ENCODE results near the gene MICAL3.
"Not testable (repeated sequence)": the region's sequence is repeated elsewhere in the genome, so short reads cannot be mapped to it uniquely, and the experiment has no call there.

The MICAL3 gene

GRCh38 chr22:17767233-17768065 lies 256.9 kb downstream of the MICAL3 start:
- DNase-seq: no peak
- intact Hi-C loops (cut with DNase I): no loop called here

- intact Hi-C loops (cut with DNase I); DNase-seq: not testable (repeated sequence)
These were observed 259.5 kb downstream of the MICAL3 start for GRCh38 chr22:17764852-17765251.

GRCh38 chr22:17764036-17764435 lies 260.3 kb downstream of the MICAL3 start:
- peak in 1 of 10 donors; percentile 59 for DNase-seq
- intact Hi-C loops (cut with DNase I): no loop called here

GRCh38 chr22:17763442-17763841 lies 260.9 kb downstream of the MICAL3 start:
- DNase-seq; intact Hi-C loops (cut with DNase I): not testable (repeated sequence)

GRCh38 chr22:17761138-17761488 lies 263.2 kb downstream of the MICAL3 start:
- no peak for DNase-seq
- intact Hi-C loops (cut with DNase I): no loop called here

- peak in 3 of 10 donors; percentile 50 to 67 (median 66) for DNase-seq
- intact Hi-C loops (cut with DNase I): no loop called here
These were observed 270.0 kb downstream of the MICAL3 start for GRCh38 chr22:17754233-17754925.

GRCh38 chr22:17753401-17753989 lies 270.9 kb downstream of the MICAL3 start:
- intact Hi-C loops (cut with DNase I): no loop called here
- peak in 3 of 10 donors; percentile 30 to 47 (median 33) for DNase-seq

- intact Hi-C loops (cut with DNase I): no loop called here
- DNase-seq: peak in 1 of 10 donors; percentile 78
These were observed 272.8 kb downstream of the MICAL3 start for GRCh38 chr22:17751596-17751995.

- intact Hi-C loops (cut with DNase I): loop anchor here (10.0 kb wide), 1 partner anchor 325 kb away; the partner anchor contains the start of gene PEX26
- DNase-seq: peak in 2 of 10 donors; percentile 73 to 74
These were observed 274.6 kb downstream of the MICAL3 start for GRCh38 chr22:17749605-17750395.

GRCh38 chr22:17748555-17749353 lies 275.6 kb downstream of the MICAL3 start:
- intact Hi-C loops (cut with DNase I): loop anchor here (10.0 kb wide), 1 partner anchor 326 kb away; the partner anchor contains the start of gene PEX26
- peak in 2 of 10 donors; percentile 71 to 74 for DNase-seq

GRCh38 chr22:17746916-17747315 lies 277.4 kb downstream of the MICAL3 start:
- intact Hi-C loops (cut with DNase I): loop anchor here (10.0 kb wide), 1 partner anchor 328 kb away; the partner anchor contains the start of gene PEX26

GRCh38 chr22:17744430-17744829 lies 279.9 kb downstream of the MICAL3 start:
- DNase-seq: peak in 2 of 10 donors; percentile 58 to 77
- intact Hi-C loops (cut with DNase I): loop anchor here (10.0 kb wide), 1 partner anchor 330 kb away; the partner anchor contains the start of gene PEX26

More at GRCh38 chr22:17746916-17747315, 277.4 kb downstream of the MICAL3 start:
- DNase-seq: peak in 2 of 10 donors; percentile 70 to 74

- DNase-seq: peak in 2 of 10 donors; percentile 83 to 86
- intact Hi-C loops (cut with DNase I): loop anchor here (10.0 kb wide), 1 partner anchor 331 kb away; the partner anchor contains the start of gene PEX26
These were observed 280.5 kb downstream of the MICAL3 start for GRCh38 chr22:17743661-17744411.

GRCh38 chr22:17742527-17742902 lies 281.8 kb downstream of the MICAL3 start:
- DNase-seq: peak; percentile 59 to 97 (median 82)
- intact Hi-C loops (cut with DNase I): loop anchor here (10.0 kb wide), 1 partner anchor 332 kb away; the partner anchor contains the start of gene PEX26

- DNase-seq: peak in 2 of 10 donors; percentile 67 to 77
- intact Hi-C loops (cut with DNase I): loop anchor here (10.0 kb wide), 1 partner anchor 333 kb away; the partner anchor contains the start of gene PEX26
These were observed 282.4 kb downstream of the MICAL3 start for GRCh38 chr22:17741866-17742526.

- DNase-seq: peak in 2 of 10 donors; percentile 82 to 85
- intact Hi-C loops (cut with DNase I): no loop called here
These were observed 285.0 kb downstream of the MICAL3 start for GRCh38 chr22:17739196-17739975.
